ENCODE data around the gene SPAG9.

SPAG9 gene

DNA sequence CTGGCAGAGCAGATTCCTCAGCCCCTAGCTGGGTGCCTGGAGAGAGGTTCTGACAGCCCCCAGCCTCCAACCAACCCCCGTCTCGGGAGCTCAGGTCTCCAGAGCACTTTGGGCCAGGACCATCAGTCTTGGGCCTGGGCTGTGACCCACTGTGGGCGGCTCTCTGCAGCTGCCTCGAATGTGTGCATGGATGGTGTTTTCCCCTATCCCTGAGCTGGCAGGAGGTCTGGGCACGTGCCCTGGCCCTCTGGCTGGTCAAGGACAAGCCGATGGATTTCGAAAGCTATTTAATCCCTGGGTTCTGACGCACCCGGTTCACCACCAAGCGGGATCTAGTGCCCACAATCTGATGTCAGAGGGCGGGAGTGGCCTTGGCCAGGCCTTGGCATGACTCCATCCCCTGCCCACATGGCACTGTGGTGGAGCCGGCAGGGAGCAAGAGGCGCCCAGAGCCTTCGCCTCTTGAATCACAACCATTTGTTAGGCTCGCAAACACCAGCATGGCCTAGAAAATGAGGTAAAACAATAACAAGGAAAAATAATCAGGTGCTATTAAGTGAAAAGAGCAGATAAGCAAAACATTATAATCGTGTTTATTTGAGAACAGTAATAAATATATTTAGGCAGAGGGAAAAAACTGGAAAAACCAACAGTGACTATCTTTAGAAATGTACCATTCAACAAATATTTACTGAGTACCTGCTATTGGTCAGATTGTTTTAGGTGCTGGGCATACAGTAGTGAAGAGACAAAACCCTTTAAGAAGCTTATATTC is 185.3 kb downstream of the SPAG9 start:
- DNase-seq: no peak

DNA sequence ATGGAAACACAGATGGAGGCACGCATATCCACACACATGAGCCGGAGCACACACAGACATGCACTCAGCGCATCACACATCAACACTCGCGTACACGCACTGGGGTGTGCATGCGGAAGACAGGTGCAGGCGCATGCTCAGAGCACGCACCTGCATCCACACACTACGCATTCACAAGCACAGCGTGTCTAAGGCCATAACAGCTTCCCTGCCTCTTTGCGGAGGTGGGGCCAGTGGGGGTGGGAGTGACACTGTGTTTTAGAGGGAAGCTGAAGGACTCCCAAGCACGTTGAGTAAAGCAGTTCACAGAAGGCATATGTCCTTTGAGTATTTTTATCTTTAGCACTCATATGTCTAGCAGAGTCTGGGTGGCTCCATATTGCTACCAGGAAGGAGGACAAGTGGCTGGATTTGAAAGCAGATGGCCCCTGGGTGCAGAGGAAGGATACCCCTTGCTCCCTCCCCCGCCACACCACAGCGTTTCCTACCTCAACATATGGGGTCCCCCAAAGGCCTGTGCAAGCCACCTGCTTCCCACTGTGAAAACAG is 185.9 kb downstream of the SPAG9 start:
- DNase-seq: no peak

DNA sequence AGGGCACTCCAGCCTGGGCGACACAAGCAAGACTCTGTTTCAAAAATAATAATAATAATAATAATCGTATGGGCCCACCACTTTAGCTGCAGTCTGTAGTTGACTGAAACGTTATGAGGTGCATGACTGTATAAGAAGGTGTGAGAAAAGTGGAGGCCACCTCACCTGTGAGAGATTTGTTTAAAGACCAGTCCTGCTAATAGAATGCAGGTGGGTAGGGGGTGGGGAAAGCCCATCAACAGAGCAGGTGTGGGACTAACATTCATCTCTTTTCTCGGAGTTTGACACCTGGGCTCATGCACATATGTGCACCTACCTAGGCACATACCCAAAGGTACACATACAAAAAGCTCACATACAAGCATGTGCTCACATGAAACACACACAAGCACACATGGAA is 186.5 kb downstream of the SPAG9 start:
- DNase-seq: no peak

DNA sequence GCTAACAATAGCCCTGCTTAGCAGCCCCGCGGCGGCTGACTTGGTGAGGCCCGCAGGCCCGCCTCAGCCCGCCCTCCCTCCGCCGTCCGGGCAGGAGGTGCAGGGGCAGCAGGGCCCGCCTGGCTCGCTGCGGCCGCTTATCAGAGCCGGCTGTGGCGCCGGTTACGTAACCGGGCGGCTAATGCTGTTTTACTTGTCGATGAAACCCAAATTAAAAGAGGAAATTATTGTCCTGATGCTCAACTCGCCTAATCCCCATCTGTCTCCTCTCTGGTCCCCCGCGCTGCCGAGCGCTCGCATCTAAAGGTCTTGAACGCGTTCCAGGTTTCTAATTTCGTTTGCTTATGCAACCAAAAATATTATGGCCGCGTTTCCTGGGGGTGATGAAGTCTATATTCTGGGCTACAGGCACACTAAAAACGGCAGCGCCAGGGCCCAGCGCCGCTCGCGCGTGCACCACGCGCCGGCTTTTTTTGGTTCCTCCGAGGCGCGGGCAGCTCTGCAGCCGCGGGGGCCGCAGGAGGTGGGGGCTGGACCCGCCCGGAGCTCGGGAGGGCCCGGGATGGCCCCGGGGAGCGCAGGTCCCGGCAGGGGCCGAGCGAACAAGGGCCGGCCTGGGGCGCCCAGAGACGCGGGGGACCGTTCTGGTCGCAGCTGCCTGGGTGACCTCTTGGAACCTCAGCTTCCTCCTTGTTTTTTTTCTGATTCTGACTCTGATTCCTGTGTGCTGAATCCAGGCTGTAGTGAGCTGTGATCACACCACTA is 189.3 kb downstream of the SPAG9 start:
- DNase-seq: peak; percentile 87

DNA sequence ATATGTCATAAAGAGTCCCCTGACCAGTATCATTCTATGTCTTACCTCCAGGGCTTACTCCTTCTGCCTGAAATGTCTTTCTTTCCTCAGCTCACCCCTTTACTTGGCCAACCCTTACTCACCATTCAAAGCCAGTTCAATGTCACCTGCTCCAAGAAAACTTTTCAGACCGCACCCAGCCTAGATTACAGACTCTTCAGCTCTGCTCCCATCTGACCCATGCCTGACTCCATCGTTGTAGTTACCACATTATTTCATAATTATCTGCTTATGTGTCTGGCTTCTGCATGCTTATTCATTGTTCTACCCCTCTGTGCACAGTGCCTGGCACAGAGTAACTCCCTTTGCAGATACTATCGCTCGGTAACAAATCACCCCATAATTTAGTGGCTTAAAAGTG is 192.0 kb downstream of the SPAG9 start:
- no peak for DNase-seq

DNA sequence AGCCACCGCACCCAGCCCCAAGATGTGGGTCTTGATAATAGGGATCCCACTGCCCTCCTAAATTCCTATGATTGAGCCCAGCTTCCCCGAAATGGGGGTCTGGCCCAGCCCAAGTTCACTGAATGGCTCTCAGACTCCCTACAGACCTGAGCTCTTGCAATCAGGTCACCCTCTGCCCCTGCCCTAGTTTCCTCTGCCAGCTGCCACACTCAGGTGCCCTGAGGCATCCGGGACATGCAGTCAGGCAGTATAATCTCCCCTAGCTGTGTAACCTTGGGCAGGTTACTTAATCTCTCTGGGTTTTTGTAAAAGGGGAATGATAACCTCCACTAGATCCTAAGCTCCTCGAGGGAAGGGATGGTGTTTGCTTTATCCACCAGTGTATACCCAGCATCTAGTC is 193.4 kb downstream of the SPAG9 start:
- DNase-seq: no peak

DNA sequence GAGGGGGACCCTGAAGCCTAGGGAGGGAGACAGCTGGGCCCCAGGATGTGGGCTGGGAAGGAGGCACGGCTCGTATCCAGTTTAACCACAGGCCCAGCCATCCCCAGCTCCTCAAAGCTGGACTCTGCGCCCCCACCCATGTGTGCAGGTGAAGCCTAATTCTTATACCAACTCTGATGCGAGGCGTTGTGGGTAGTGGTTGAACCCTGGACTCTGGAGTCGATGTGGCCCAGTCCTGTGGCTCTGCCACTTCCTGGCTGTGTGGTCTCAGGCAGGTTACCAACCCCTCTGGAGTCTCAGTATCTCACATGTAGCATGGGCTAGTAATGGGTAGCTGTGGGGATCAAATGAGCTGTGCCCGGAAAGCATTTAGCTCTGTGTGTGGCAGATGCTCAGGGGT is 194.1 kb downstream of the SPAG9 start:
- DNase-seq: no peak

DNA sequence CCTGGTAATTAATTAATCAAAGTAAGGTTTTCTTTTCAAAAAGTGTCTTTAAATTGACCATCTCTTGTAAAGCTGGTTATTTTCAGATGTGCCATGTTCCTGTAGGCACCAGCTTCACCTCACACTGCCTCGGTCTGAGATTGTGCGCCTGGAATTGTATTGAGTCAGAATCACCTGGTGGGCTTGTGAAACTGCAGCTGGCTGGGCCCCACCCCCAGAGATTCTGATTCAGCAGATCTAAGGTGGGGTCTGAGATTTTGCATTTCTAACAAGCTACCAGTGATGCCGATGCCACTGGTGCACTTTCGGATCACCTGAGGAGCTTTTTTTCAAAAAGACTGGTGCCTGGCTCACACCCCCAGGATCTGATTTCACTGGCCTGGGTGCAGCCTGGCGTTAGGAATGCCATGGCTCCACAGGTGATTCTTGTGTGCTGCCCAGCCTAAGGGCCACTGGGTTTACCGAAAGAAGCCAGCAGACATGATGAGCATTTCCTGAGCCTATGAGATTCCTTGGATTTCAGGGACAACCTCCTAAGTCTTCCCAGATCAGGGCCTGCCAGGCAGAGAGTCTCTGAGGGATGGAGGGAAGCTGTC is 195.3 kb downstream of the SPAG9 start:
- no peak for DNase-seq

DNA sequence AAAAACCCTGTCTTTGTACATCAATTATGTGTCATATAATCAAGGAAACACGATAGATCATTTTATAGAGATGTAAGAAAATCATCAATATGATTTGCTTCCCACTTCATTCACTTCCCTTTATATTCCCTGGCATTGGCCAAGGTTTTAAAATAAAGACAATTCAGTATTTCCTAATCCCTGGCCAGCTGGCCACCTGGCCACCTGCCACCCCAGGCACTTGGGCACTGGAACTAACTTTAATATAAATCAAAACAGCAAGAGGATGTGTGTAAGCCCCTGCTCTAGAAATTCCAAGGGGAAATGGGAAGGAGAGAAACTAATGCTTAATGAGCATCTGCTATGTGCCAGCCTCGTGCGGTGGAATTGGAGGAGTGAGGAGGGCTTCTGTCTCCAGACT is 195.9 kb downstream of the SPAG9 start:
- DNase-seq: no peak

DNA sequence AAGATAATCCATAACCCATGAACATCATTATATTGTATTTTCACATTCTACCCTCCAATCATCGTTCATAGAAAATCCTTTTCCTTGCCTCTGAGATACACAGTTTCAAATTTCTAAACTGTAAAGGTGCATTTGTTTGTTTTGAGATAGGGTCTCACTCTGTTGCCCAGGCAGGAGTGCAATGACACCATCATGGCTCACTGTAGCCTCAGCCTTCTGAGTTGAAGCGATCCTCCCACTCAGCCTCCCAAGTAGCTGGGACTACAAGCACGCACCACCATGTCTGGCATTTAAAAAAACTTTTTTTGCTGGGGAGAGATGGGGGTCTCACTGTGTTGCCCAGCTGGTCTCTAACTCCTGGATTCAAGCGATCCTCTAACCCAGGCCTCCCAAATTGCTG is 196.4 kb downstream of the SPAG9 start:
- no peak for DNase-seq

DNA sequence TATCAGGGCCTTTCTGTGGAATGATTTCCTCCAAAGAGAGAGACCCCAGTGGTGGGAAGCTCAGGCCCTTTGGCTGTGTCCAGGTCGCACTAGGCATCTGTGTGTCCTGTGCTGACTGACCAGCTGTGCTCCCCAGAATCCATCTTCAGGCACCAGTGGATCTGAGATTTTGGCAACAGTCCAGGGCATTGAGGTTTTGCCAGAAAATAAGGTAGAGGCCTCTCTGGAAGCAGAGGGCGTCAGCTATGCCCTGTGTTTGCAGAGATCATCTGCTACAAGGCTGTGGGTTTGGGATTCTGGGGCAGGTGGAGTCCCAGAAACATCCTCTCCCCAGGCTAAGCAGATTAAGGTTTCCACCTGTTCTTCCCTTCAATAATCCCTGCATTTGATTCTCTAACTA is 197.1 kb downstream of the SPAG9 start:
- DNase-seq: no peak

DNA sequence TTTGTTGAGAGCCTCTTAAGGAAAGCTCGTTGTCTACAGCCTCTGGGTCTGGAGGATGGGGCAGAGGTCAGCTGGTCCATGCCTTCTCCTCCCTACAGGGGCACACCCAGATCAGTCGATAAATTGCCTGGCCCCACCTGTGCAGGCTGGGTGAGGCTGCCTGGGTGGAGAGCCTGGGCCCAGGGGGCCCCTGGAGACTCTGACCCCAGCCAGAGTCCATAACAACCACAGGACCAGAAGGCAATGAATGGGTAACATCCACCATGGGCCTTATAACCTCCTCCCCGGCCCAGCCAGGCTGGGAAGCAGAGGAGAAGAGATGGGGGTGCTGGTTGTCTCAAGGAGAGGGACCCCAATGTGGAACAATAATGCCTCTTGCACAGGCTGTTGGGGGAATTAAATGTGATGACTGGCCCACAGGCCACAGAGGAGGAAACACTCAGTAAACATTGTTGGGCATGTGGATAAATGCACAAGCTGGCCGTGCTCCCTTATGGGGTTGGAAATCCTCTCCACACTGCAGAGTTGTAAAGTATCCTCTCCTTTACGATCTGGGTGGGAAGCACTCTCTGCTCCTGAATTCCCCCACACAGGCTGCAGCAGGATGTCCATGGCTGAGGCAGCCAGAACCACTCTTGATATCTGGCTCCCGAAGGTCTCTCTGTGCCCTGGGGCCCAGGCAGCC is 197.8 kb downstream of the SPAG9 start:
- DNase-seq: no peak

DNA sequence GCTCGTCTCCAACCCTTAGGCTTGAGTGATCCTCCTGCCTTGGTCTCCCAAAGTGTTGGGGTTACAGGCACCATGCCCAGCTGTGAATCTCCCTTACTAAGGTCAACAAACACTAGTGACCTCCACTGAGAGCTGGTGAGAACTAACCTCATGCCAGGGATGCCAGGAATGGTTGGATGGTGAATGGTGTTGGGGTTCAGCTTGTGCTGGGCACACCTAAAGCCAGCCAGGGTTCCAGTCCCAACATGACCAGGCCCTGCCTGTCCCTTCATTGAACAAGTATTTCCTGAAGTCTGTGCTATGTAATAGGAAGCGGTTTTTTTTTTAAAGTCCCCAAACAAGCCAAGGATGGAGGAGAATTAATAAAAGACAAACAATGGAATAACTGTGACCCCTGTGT is 198.6 kb downstream of the SPAG9 start:
- no peak for DNase-seq

DNA sequence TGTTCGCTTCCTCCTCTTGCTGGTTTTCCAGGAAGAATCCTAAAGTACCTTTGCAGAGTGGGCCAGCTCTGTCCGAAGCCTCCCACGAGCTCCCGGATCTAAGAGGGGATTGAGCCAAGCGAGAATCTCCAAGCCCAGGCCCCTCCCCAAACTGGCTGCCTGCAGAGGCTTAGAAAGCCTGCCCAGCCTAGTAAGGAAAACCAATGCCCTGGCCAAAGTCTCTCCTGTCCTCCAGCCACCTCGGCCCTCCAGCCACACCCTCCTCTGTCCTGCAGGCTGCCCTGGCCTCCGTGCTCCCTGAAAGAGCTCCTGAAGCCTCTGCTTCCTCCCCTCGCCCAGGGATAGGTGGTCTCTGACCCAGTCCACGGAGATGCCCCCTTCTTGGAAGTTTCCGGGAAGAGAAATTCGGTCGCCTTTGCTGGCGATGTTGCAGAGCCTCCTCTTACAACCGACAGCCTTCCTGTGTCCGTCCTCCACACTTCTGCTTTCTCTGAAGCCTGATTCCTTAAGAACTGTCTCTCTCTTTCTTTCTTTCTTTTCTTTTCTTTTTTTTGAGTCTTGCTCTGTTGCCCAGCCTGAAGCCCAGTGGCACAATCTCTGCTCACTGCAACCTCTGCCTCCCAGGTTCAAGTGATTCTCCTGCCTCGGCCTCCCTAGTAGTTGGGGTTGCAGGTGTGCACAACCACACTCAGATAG is 199.6 kb downstream of the SPAG9 start:
- DNase-seq: peak; percentile 44

DNA sequence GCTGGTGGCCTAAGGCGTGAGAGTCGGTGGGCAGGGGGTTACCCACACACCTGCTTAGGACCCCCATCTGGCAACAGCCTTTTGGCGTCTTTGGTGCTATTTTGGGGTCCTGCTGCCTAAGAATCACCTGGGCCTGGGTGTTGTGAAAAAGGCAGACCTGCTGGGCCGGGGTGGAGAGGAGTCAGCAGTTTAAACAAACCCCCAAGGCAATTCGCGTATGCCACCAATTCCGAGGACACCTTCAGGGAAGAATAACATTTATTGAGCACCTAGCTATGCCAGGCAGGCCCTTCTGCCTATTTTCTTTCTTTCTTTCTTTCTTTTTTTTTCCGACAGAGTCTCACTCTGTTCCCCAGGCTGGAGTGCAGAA is 200.6 kb downstream of the SPAG9 start:
- no peak for DNase-seq

DNA sequence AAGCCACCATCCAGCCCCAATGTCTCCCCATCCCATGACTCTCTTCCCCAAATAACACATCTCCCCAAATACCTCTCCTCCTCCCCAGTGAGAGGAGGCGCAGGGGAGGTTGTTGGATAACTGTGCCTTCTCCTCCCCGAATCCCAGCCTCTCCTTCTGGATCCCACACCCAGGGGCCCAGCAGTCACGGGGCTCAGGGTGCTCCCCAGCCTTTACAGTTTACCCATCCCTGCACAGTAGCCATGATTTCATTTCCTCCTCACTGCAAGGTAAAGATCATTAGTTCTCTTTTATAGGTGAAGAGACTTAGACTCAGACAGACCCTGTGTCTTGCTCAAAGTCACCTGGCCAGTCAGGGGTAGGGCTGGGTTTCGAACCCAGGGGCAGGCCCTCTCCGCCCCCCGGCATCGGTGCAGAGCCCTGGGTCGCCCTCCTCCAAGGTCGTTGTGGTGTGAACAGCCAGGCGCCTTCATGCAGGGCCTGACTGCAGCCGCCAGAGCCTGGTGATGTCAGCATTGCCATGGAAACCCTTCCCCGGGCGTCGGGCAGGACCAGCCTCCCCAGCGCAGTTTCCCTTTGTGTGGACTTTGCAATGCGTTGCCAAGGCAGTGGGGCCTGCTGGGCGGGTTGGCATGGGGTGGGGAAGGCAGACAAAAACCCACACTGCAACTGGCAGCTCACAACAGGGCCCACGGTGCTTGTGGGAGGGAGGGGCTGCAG is 201.2 kb downstream of the SPAG9 start:
- peak; percentile 93 for DNase-seq

DNA sequence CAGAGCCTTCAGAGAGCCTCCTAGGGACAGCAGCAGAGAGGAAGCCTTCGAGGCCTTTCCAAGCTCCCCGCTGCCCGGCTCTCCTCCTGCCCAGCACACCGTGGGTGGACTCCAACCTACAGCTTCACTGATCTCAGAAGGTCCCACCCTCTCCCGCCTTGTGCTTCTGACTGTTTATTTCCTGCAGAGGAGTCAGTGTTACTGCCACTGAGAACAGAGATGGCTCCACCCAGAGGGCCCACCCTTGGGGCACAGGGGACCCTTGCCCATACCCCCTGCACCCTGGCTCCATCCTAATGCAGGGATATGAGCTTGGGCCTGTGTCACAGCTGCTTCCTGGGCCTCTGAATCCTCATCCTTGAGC is 201.8 kb downstream of the SPAG9 start:
- peak; percentile 42 for DNase-seq

DNA sequence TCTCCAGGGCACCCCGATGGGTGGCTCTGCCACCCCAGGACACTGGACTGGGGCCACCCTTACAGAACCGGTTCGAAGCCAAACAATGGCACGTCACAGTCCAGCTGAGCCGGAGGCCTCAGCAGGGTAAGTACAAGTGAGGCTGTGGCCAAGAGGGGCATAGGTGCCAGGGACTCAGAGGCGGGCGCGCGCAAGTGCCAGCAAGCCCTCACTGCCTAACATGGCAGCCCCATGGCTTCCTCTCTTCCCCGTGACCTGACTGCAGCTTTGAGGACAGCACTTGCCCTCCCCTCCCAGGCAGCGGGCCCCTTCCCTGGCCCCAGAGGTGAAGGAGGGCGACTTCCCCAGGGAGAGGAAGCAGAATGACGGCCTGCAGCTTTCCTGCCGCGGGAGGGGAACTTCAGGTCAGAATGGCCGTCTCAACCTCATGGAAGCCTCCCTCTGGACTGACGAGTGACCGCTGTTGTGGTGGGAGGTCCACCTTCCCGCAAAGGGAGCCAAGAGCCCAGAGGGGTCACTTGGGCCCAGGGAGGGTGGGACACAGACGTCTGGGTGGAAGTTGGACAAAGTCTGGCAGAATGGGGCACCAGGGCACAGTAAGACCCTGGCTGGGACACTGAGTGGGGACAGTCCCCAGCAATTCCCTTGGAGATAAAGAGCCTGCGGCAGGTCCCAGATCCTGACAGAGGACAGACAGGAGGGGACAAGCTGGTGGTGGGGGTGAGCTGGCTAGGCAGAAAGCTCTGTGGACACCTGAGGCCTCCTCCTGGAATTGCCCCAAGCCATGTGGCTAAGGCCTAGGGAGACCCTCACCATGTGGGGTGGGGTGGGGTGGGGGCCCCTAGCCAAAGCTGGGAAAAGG is 202.4 kb downstream of the SPAG9 start:
- DNase-seq: peak; percentile 35

DNA sequence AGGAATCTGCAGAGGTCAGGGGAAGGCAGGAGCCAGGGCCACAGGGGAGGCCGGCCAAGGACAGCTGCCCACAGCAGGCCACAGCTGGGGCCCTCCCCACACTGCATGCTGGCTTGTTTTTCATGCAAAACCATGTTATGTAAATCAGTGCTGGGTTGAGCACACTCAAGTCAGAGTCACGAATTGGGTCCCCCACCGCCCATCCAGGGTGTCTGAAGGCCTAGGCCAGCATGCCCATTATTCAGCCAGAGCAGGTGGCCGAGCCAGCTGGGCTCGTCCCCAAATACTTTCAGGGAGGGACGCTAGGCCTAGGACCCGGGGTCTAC is 203.3 kb downstream of the SPAG9 start:
- no peak for DNase-seq

DNA sequence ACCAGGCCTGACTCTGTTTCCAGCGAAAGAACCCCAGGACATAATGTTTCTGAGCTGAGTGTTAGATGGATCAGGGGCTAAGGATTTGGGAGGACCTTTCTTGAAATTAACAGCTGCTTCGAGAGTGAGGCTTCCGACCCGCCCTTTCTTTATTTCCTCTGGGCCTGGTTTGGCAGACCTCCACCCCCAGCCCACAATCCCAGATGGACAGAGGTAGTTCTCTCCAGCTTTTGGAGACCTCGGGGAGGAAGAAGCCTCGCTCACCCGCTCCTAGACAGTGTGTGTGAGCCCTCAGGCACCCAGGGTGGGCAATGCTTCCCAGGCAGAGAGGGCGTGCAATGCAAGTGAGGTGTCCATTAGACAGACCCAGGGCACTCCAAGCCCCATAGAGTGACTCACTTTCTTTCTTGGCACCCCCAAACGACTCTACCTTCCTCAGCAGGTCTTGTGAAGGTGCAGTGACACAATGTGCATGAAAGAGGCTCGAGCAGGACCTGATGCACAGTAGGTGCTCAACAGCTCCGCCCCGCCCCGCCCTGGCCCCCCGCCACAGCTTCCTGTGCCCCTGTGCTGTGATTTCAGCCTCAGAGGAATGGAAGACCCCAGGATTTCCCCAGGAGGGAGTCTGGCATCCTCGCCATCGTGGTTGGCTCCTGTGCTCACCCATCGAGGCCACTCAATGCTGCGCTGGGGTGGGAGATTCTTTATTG is 203.8 kb downstream of the SPAG9 start:
- DNase-seq: no peak
